ENCODE measurements around the gene NUDT7. TPM values are rescaled to one million over a fixed set of nuclear protein-coding genes. Genes with fewer than 3 reads are reported as not detected.

Gene NUDT7
- total RNA-seq, 1 donor = 5.1 TPM

DNA sequence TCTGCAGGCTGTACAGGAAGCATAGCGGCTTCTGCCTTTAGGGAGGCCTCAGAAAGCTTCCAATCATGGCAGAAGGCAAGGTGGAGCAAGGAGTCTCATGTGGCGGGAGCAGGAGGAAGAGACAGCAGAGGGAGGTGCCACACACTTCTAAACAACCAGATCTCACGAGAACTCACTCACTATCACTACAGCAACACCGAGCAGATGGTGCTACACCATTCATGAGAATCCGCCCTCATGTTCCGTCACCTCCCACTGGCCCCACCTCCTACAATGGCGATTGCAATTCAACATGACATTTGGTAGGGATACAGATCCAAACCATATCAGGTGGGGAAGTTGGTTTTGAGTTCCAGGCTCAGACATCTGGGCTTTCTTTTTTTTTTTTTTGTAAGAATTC lies 31.9 kb upstream of the NUDT7 start:
- Histone ChIP-seq H3K4me1 (ENCODE audit: insufficient read depth, low read length) (no peaks in the 10 kb centered on the region), H3K27ac (ENCODE audit: low read depth, low read length) (no peak overlapping the region), H2AFZ (ENCODE audit: low read length) (no peak overlapping the region), H4K20me1 (ENCODE audit: insufficient read depth, low read length) (no peaks in the 10 kb centered on the region), H3K27me3 (ENCODE audit: insufficient read depth, low read length) (no peaks in the 10 kb centered on the region), H3K9me3 (ENCODE audit: low read depth, low read length) (no peaks in the 10 kb centered on the region), H3K4me3 (ENCODE audit: insufficient read depth, low read length) (no peak overlapping the region), H3K36me3 (ENCODE audit: insufficient read depth, low read length) (no peaks in the 10 kb centered on the region), H3K4me2 (ENCODE audit: insufficient read depth, low read length) (no peak overlapping the region), H3K79me2 (ENCODE audit: insufficient read depth, low read length) (no peaks in the 10 kb centered on the region)
- DNase-seq (ENCODE audit: insufficient read length, low spot score, missing footprints) = no peak
- TF ChIP-seq CTCF (IDR thresholded peaks at IDR 0.05; ENCODE audit: extremely low read depth, low read depth, low read length) = no peak

DNA sequence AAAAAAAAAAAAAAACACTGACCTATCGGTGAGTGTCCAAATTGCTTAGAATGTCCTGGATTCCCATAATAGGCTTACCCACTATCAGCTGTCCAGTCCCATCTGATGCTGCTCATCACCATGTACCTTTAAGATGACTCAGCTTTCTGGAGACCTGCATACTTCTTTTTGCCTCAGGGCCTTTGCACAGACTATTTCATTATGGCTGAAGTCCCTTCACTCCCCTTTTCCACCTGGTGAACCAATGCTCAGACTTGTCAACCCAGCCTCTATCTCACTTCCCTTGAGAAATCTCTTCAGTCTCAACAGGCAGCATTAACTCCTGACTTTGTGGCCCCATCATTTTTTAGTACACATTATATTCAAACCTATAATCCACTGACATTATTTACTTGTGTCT lies 29.7 kb upstream of the NUDT7 start:
- no peaks in the 10 kb centered on the region for H3K36me3 ChIP-seq (ENCODE audit: insufficient read depth, low read length)
- H3K27me3 ChIP-seq (ENCODE audit: insufficient read depth, low read length) = no peaks in the 10 kb centered on the region
- TF ChIP-seq CTCF (IDR thresholded peaks at IDR 0.05; ENCODE audit: extremely low read depth, low read depth, low read length) = no peak
- H3K9me3 ChIP-seq (ENCODE audit: low read depth, low read length) = no peaks in the 10 kb centered on the region
- H3K79me2 ChIP-seq (ENCODE audit: insufficient read depth, low read length) = no peaks in the 10 kb centered on the region
- H3K4me1 ChIP-seq (ENCODE audit: insufficient read depth, low read length) = no peaks in the 10 kb centered on the region
- no peak overlapping the region for H3K4me2 ChIP-seq (ENCODE audit: insufficient read depth, low read length)
- no peak overlapping the region for H3K4me3 ChIP-seq (ENCODE audit: insufficient read depth, low read length)
- no peaks in the 10 kb centered on the region for H4K20me1 ChIP-seq (ENCODE audit: insufficient read depth, low read length)
- peak; percentile 72 for DNase-seq (ENCODE audit: insufficient read length, low spot score, missing footprints)
- no peak overlapping the region for H2AFZ ChIP-seq (ENCODE audit: low read length)
- no peak overlapping the region for H3K27ac ChIP-seq (ENCODE audit: low read depth, low read length)

GRCh38 chr16:77696149-77696548 lies 26.2 kb upstream of the NUDT7 start:
- TF ChIP-seq CTCF (IDR thresholded peaks at IDR 0.05; ENCODE audit: extremely low read depth, low read depth, low read length) = no peak
- DNase-seq (ENCODE audit: insufficient read length, low spot score, missing footprints) = no peak
- Histone ChIP-seq H3K36me3 (ENCODE audit: insufficient read depth, low read length) (no peaks in the 10 kb centered on the region), H3K4me1 (ENCODE audit: insufficient read depth, low read length) (no peaks in the 10 kb centered on the region), H3K9me3 (ENCODE audit: low read depth, low read length) (no peaks in the 10 kb centered on the region), H3K79me2 (ENCODE audit: insufficient read depth, low read length) (no peaks in the 10 kb centered on the region), H4K20me1 (ENCODE audit: insufficient read depth, low read length) (no peaks in the 10 kb centered on the region), H2AFZ (ENCODE audit: low read length) (no peak overlapping the region), H3K4me3 (ENCODE audit: insufficient read depth, low read length) (no peak overlapping the region), H3K27ac (ENCODE audit: low read depth, low read length) (no peak overlapping the region), H3K27me3 (ENCODE audit: insufficient read depth, low read length) (no peaks in the 10 kb centered on the region), H3K4me2 (ENCODE audit: insufficient read depth, low read length) (no peak overlapping the region)

DNA sequence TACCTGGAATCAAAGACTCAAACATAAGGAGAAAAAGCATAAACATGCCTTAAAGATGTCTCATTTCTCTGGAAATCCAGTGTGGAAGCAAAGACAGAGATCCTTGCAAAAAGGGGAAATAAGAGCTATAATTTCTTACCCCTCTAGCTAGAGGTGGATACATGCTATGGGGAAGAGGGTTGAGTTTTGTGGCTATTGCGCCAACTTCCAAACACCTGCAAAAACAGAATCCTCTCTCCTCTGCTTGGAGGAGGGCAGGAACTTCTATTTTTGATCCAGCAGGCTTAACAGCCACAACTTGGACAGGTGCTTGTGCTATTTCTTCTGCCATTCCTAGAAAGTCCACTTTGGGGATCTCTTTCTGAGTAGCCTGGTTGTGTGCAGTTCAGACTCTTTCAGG lies 21.5 kb upstream of the NUDT7 start:
- Histone ChIP-seq H2AFZ (ENCODE audit: low read length) (no peak overlapping the region), H3K4me3 (ENCODE audit: insufficient read depth, low read length) (no peak overlapping the region), H4K20me1 (ENCODE audit: insufficient read depth, low read length) (no peaks in the 10 kb centered on the region), H3K79me2 (ENCODE audit: insufficient read depth, low read length) (no peaks in the 10 kb centered on the region), H3K4me2 (ENCODE audit: insufficient read depth, low read length) (no peak overlapping the region), H3K27me3 (ENCODE audit: insufficient read depth, low read length) (no peaks in the 10 kb centered on the region), H3K4me1 (ENCODE audit: insufficient read depth, low read length) (no peaks in the 10 kb centered on the region), H3K36me3 (ENCODE audit: insufficient read depth, low read length) (no peaks in the 10 kb centered on the region), H3K9me3 (ENCODE audit: low read depth, low read length) (no peaks in the 10 kb centered on the region), H3K27ac (ENCODE audit: low read depth, low read length) (no peak overlapping the region)
- no peak for DNase-seq (ENCODE audit: insufficient read length, low spot score, missing footprints)
- no peak for TF ChIP-seq CTCF (IDR thresholded peaks at IDR 0.05; ENCODE audit: extremely low read depth, low read depth, low read length)
